Measurements from ENCODE around the gene DHX30.
"Not testable (repeated sequence)": the region's sequence is repeated elsewhere in the genome, so short reads cannot be mapped to it uniquely, and the experiment has no call there.

The DHX30 gene, protein sequence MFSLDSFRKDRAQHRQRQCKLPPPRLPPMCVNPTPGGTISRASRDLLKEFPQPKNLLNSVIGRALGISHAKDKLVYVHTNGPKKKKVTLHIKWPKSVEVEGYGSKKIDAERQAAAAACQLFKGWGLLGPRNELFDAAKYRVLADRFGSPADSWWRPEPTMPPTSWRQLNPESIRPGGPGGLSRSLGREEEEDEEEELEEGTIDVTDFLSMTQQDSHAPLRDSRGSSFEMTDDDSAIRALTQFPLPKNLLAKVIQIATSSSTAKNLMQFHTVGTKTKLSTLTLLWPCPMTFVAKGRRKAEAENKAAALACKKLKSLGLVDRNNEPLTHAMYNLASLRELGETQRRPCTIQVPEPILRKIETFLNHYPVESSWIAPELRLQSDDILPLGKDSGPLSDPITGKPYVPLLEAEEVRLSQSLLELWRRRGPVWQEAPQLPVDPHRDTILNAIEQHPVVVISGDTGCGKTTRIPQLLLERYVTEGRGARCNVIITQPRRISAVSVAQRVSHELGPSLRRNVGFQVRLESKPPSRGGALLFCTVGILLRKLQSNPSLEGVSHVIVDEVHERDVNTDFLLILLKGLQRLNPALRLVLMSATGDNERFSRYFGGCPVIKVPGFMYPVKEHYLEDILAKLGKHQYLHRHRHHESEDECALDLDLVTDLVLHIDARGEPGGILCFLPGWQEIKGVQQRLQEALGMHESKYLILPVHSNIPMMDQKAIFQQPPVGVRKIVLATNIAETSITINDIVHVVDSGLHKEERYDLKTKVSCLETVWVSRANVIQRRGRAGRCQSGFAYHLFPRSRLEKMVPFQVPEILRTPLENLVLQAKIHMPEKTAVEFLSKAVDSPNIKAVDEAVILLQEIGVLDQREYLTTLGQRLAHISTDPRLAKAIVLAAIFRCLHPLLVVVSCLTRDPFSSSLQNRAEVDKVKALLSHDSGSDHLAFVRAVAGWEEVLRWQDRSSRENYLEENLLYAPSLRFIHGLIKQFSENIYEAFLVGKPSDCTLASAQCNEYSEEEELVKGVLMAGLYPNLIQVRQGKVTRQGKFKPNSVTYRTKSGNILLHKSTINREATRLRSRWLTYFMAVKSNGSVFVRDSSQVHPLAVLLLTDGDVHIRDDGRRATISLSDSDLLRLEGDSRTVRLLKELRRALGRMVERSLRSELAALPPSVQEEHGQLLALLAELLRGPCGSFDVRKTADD

GRCh38 chr3:47802734-47803479, at the start of gene DHX30:
DHX30 (plus strand) TSS chr3:47803138; CDS start chr3:47810684, 7,546 bp downstream.
- TF ChIP-seq, protein P1, sequence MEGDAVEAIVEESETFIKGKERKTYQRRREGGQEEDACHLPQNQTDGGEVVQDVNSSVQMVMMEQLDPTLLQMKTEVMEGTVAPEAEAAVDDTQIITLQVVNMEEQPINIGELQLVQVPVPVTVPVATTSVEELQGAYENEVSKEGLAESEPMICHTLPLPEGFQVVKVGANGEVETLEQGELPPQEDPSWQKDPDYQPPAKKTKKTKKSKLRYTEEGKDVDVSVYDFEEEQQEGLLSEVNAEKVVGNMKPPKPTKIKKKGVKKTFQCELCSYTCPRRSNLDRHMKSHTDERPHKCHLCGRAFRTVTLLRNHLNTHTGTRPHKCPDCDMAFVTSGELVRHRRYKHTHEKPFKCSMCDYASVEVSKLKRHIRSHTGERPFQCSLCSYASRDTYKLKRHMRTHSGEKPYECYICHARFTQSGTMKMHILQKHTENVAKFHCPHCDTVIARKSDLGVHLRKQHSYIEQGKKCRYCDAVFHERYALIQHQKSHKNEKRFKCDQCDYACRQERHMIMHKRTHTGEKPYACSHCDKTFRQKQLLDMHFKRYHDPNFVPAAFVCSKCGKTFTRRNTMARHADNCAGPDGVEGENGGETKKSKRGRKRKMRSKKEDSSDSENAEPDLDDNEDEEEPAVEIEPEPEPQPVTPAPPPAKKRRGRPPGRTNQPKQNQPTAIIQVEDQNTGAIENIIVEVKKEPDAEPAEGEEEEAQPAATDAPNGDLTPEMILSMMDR (IDR thresholded peaks at IDR 0.05), result no peak
- peak; percentile 96 for TF ChIP-seq ZFX (IDR thresholded peaks at IDR 0.05; ENCODE audit: borderline replicate concordance)
- peak within 1 kb of the TSS; percentile 88 for H3K27ac ChIP-seq

- H3K27ac ChIP-seq, result peak overlapping the region; percentile 29
- TF ChIP-seq, protein P1 (IDR thresholded peaks at IDR 0.05), result no peak
These were observed 44.5 kb upstream of the DHX30 start for GRCh38 chr3:47758261-47759025.

GRCh38 chr3:47760207-47760606, 42.7 kb upstream of the DHX30 start:
- H3K27ac ChIP-seq, result not testable (repeated sequence)

GRCh38 chr3:47761046-47761445, 41.9 kb upstream of the DHX30 start:
- no peak for TF ChIP-seq ZFX (IDR thresholded peaks at IDR 0.05; ENCODE audit: borderline replicate concordance)
- TF ChIP-seq, protein P1 (IDR thresholded peaks at IDR 0.05), result no peak
- H3K27ac ChIP-seq, result no peak overlapping the region

DNA sequence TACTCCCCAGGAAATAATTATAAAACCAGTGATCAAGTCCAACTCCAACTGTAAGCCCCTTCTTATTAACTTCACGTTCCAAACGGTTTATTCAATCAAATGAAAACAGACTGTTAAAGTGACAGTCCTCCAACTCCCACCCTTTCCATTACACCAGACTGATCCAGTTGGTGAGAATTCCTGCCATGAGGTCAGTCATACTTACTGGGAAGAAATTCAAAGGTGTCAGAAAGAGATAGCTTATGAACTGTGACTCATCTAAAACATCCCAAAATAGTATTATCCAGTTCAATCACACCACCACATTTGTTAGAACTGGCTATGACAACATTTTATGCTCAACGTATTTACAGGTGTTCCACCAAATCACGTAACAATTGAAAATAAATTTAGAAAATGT, 40.7 kb upstream of the DHX30 start:
- H3K27ac ChIP-seq, result no peak overlapping the region
- TF ChIP-seq ZFX (IDR thresholded peaks at IDR 0.05; ENCODE audit: borderline replicate concordance), result no peak

GRCh38 chr3:47766186-47766585, 36.8 kb upstream of the DHX30 start:
- H3K27ac ChIP-seq, result no peak overlapping the region; the same call in 1 of the 2 replicates
- TF ChIP-seq ZFX (IDR thresholded peaks at IDR 0.05; ENCODE audit: borderline replicate concordance), result no peak
- TF ChIP-seq, protein P1 (IDR thresholded peaks at IDR 0.05), result no peak

- no peak for TF ChIP-seq ZFX (IDR thresholded peaks at IDR 0.05; ENCODE audit: borderline replicate concordance)
- TF ChIP-seq, protein P1 (IDR thresholded peaks at IDR 0.05), result no peak
- no peak overlapping the region for H3K27ac ChIP-seq
These were observed 30.9 kb upstream of the DHX30 start for GRCh38 chr3:47772047-47772446.
